HEK293T (cell line): ENCODE data around the gene SPPL2C.

Experiments
- CTCF ChIA-PET: fragments of 350-600 bp; formaldehyde crosslinking; extraction: SDS; loops from one replicate; lab custom pipeline; 2021; ENCODE audit warnings: antibody characterized with exemption, inconsistent platforms; lab: Yijun Ruan, JAX
- POLR2A ChIA-PET: fragments of 350-600 bp; formaldehyde crosslinking; extraction: SDS; loops from one replicate; lab custom pipeline; 2020; ENCODE audit warnings: antibody characterized with exemption, inconsistent platforms; lab: Yijun Ruan, JAX
- DNase-seq: peaks from one replicate; pipeline ENCODE4 v3.0.0; 2012; ENCODE audit warnings: mixed read lengths; ENCODE audit errors: extremely low spot score
- ARNT ChIP-seq: fragments of 450-650 bp; IDR thresholded peaks from 2 replicates; pipeline ENCODE4 v1.6.1; 2017; ENCODE audit warnings: mild to moderate bottlenecking
- BHLHE40 ChIP-seq: fragments of 450-650 bp; IDR thresholded peaks from 2 replicates; pipeline ENCODE4 v1.6.1; 2016; ENCODE audit warnings: mild to moderate bottlenecking, moderate library complexity, borderline replicate concordance
- CTBP1 ChIP-seq: fragments of 450-650 bp; IDR thresholded peaks from 2 replicates; pipeline ENCODE4 v1.6.1; 2016; ENCODE audit warnings: borderline replicate concordance
- ELF4 ChIP-seq: fragments of 450-650 bp; IDR thresholded peaks from 2 replicates; pipeline ENCODE4 v1.6.1; 2017; ENCODE audit warnings: antibody characterized with exemption
- FOXA1 ChIP-seq: fragments of 450-650 bp; IDR thresholded peaks from 2 replicates; pipeline ENCODE4 v1.6.1; 2016; ENCODE audit warnings: mild to moderate bottlenecking
- FOXK2 ChIP-seq: fragments of 450-650 bp; IDR thresholded peaks from 2 replicates; pipeline ENCODE4 v1.6.1; 2016; ENCODE audit warnings: mild to moderate bottlenecking
- FOXM1 ChIP-seq: fragments of 450-650 bp; IDR thresholded peaks from 2 replicates; pipeline ENCODE4 v1.6.1; 2017; ENCODE audit warnings: mild to moderate bottlenecking, borderline replicate concordance
- HDGF ChIP-seq: fragments of 450-650 bp; IDR thresholded peaks from 2 replicates; pipeline ENCODE4 v1.6.1; 2017; ENCODE audit warnings: antibody characterized with exemption, borderline replicate concordance
- L3MBTL2 ChIP-seq: fragments of 450-650 bp; conservative IDR thresholded peaks from 2 replicates; pipeline ENCODE4 v1.6.1; 2016; ENCODE audit warnings: mild to moderate bottlenecking
- LEF1 ChIP-seq: fragments of 450-650 bp; IDR thresholded peaks from 2 replicates; pipeline ENCODE4 v1.6.1; 2017; ENCODE audit warnings: mild to moderate bottlenecking, borderline replicate concordance
- NFRKB ChIP-seq: fragments of 450-650 bp; IDR thresholded peaks from 2 replicates; pipeline ENCODE4 v1.6.1; 2016; ENCODE audit warnings: mild to moderate bottlenecking, moderate library complexity
- SP1 ChIP-seq: fragments of 450-650 bp; IDR thresholded peaks from 2 replicates; pipeline ENCODE4 v1.6.1; 2017
- SUZ12 ChIP-seq: fragments of 450-650 bp; IDR thresholded peaks from 2 replicates; pipeline ENCODE4 v1.6.1; 2016; ENCODE audit warnings: mild to moderate bottlenecking
- TARDBP ChIP-seq: fragments of 450-650 bp; IDR thresholded peaks from 2 replicates; pipeline ENCODE4 v1.6.1; 2016
- ZNF384 ChIP-seq: fragments of 450-650 bp; IDR thresholded peaks from 2 replicates; pipeline ENCODE4 v1.6.1; 2016
- TF ChIP-seq, protein P1 (sequence below): fragments of 450-650 bp; IDR thresholded peaks from 2 replicates; pipeline ENCODE4 v1.6.1; 2016

The SPPL2C gene

DNA sequence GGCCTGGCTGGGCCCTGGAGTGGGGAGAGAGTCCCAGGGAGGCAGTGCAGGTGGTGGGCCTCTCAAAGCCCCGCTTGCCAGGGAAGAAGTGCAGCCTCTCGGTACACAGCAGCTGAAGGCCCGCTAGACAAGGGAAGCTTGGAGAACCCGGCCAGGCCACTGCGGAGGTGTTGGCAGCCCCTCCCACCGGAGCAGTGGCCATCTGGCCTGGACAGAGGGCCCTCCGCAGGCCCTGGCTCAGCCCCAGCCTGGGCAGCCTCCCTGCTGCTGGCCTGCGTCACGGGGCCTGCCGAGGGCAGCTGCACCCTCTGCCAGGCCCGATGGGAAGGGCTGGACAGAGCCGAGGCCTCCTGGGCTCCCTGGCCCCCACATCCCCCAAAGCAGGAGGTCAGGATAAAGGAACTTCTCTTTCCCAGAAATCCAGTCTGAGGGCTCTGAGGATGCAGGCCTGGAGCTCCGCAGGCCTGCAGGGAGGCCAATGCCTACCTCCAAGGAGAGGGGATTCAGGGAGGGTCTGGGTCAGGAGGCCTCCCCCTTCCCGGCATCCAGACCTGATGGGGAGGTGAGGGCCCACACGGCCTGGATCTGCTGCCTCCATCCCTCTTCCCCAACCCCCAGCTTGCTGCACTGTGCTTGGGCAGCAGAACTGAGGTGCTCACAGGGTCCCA, 4.3 kb downstream of the SPPL2C start:
- ChIA-PET CTCF (interaction anchor here (1.0 to 2.1 kb wide), 3 partner anchors 17 to 209 kb away, joined by 3 to 6 read pairs (median 4); no protein-coding TSS in a partner anchor), POLR2A (interaction anchor here (0.6 kb wide), 1 partner anchor 720 kb away, joined by 3 read pairs; no protein-coding TSS in a partner anchor)
- no peak for DNase-seq
- no peak for TF ChIP-seq NFRKB
- TF ChIP-seq LEF1: no peak
- no peak for TF ChIP-seq SP1

DNA sequence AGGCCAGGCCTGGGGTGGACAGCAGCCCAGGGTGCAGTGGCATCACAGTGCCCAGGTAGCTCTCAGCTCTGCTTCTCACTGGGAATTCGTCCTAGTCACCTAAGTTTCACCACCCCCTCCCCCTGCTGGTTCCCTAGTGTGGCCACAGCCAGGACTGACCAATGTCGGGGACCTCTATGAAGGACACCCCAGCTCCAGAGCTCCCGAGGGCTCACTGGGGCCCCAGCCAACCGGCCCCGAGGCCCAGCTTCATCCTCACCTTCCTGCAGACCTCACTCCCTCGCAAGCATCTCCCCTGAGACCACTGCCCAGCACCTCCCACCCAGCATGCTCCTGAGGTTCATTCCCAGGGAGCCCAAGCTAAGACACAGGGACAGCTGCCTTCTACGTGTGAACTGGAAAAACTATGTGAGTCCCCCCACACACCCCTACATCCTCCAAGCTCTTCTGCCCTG, 4.9 kb downstream of the SPPL2C start:
- no peak for DNase-seq
- POLR2A ChIA-PET: interaction anchor here (0.6 kb wide), 1 partner anchor 720 kb away, joined by 3 read pairs; no protein-coding TSS in a partner anchor
- CTCF ChIA-PET: interaction anchor here (0.5 to 2.1 kb wide), 4 partner anchors 18 to 209 kb away, joined by 3 to 6 read pairs (median 4); no protein-coding TSS in a partner anchor
- TF ChIP-seq BHLHE40 (no peak), L3MBTL2 (no peak), NFRKB (no peak), ARNT (no peak), FOXA1 (no peak), TARDBP (no peak), ELF4 (no peak), FOXM1 (no peak), CTBP1 (no peak), SP1 (no peak)

DNA sequence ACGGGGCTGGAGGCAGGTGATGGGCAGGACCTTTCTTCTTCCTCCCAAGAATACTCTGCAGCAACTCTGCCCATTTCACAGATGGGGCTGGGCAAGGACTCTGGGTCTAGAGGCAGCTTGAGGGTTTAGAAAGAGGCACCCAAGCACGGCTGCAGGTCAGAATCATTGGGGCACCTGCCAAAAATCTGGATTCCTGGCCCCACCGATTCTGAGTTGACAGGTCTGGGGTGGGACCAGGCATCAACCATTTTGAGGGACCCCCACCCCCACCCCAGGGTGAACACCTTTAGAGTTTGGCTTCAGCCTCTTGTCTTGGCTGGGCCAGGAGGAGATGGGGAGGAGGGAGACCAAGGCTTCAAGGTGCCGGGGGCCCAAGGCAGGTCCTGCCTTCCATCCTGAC, 5.3 kb downstream of the SPPL2C start:
- CTCF ChIA-PET: interaction anchor here (0.5 to 2.1 kb wide), 3 partner anchors 18 to 210 kb away, joined by 3 to 6 read pairs (median 4); no protein-coding TSS in a partner anchor
- no peak for DNase-seq
- POLR2A ChIA-PET: no interaction called here

DNA sequence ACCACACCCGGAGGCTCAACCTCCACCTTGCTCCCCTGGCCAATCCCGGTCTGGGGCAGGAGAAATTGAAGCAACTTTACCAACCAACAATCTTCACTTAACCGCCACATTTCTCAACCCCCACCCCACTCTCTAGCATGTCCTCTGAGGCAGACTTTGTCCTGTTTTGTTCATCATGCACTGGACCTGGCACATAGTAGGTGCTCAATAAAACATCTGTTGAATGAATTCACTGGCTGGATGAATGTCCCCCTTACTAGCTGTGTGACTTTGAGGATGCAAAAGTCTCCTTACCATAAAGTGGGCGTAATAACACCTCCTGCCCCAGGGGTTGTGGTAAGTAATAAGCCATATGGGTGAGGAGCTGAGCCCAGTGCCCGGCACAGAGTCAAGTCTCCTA, 5.8 kb downstream of the SPPL2C start:
- ChIA-PET POLR2A (no interaction called here), CTCF (interaction anchor here (0.5 to 2.1 kb wide), 3 partner anchors 19 to 210 kb away, joined by 3 to 6 read pairs (median 4); no protein-coding TSS in a partner anchor)
- DNase-seq: no peak
- TF ChIP-seq FOXA1 (no peak), CTBP1 (no peak), SP1 (no peak)

More for the DNA sequence above, 5.3 kb downstream of the SPPL2C start:
- TF ChIP-seq FOXK2 (no peak), FOXA1 (no peak)

DNA sequence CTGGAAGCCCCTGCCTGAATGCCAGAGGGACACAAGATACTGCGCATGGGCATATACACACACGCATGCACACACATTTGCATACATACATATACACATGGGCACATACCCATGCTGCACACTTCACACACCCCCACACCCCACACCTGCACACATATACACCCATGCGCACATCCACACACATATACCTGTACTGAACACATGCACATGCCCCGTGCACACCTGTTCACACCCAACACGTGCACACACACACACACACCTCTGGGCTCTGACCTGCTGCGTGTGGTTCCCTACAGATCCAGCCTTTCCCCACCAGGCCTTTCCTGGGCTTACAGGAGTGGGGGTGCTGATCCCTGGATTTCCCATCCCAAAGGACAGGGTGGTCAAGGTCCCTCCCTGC, 6.3 kb downstream of the SPPL2C start:
- no peak for DNase-seq

DNA sequence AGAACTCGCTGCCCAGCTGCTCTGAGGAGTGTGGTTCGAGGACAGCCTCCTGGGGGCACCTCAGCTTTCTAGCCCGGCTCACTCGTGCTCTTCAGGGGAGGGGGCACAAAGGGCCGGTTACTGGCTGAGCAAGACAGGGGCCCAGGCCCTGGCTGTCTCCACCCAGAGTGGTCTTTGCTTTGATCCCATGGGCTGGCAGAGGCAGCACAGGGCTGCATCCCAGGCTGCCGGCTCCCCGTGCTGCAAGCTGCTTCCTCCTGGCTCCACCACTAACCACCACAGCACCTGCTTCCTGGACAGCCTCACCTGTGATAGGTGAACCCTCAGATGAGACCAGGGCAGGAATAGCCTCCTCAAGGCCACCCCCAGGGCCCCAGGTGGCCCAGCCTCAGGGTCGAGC, 6.8 kb downstream of the SPPL2C start:
- POLR2A ChIA-PET: interaction anchor here (0.6 kb wide), 1 partner anchor 211 kb away, joined by 3 read pairs; no protein-coding TSS in a partner anchor

More for the DNA sequence above, 6.3 kb downstream of the SPPL2C start:
- TF ChIP-seq FOXK2: no peak
- no peak for TF ChIP-seq LEF1
- TF ChIP-seq, protein P1, sequence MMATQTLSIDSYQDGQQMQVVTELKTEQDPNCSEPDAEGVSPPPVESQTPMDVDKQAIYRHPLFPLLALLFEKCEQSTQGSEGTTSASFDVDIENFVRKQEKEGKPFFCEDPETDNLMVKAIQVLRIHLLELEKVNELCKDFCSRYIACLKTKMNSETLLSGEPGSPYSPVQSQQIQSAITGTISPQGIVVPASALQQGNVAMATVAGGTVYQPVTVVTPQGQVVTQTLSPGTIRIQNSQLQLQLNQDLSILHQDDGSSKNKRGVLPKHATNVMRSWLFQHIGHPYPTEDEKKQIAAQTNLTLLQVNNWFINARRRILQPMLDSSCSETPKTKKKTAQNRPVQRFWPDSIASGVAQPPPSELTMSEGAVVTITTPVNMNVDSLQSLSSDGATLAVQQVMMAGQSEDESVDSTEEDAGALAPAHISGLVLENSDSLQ: no peak
- no peak for TF ChIP-seq TARDBP
- no peak for TF ChIP-seq L3MBTL2
- TF ChIP-seq FOXA1: no peak
- TF ChIP-seq NFRKB: no peak
- TF ChIP-seq BHLHE40: no peak
- TF ChIP-seq HDGF: no peak
- no peak for TF ChIP-seq FOXM1
- no peak for TF ChIP-seq SP1
- TF ChIP-seq ZNF384: no peak
- no peak for TF ChIP-seq SUZ12
- no peak for TF ChIP-seq ARNT
- TF ChIP-seq ELF4: no peak
- TF ChIP-seq CTBP1: no peak
- CTCF ChIA-PET: no interaction called here
- POLR2A ChIA-PET: no interaction called here

DNA sequence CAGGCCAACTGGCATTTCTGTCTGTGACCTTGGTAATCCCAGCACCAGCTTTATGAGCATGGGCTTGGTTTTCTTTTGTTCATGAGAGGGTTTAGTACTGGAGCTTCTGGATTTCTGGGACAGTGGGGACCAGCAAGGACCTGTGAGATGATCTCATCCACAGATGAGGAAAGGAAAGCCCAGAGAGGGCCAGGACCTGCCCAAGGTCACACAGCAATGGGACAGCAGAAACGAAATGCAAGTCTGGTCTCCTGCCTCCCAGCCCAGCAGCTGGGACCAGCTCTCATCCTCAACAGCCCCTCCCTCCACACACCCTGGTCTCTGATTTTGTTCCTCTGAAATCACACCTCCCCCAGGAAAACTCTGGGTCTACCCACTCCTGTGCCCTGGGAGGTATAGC, 7.2 kb downstream of the SPPL2C start:
- ChIA-PET CTCF (interaction anchor here (0.6 to 1.7 kb wide), 13 partner anchors 9 to 451 kb away, joined by 3 to 6 read pairs (median 3); no protein-coding TSS in a partner anchor), POLR2A (interaction anchor here (0.6 to 1.0 kb wide), 2 partner anchors 41 to 211 kb away, joined by 3 read pairs; no protein-coding TSS in a partner anchor)
- no peak for DNase-seq
- TF ChIP-seq BHLHE40 (no peak), FOXM1 (no peak), LEF1 (no peak), ELF4 (no peak), CTBP1 (no peak), SP1 (no peak), NFRKB (no peak), L3MBTL2 (no peak), HDGF (no peak), ZNF384 (no peak), ARNT (no peak), TARDBP (no peak), SUZ12 (no peak), FOXK2 (no peak), FOXA1 (no peak)
- TF ChIP-seq, protein P1: no peak

More for the DNA sequence above, 6.8 kb downstream of the SPPL2C start:
- DNase-seq: no peak
- TF ChIP-seq NFRKB (no peak), ELF4 (no peak), TARDBP (no peak), FOXK2 (no peak), ZNF384 (no peak), FOXA1 (no peak)
- TF ChIP-seq, protein P1: no peak
- CTCF ChIA-PET: interaction anchor here (1.1 to 1.7 kb wide), 4 partner anchors 14 to 209 kb away, joined by 3 to 6 read pairs (median 4); no protein-coding TSS in a partner anchor
